Measurements from ENCODE around the gene TK1. TPM values are rescaled to one million over a fixed set of nuclear protein-coding genes. Genes with fewer than 3 reads are reported as not detected.

TK1 gene
- total and polyA plus RNA-seq, 2 donors (not counting 1 experiment from before 2014, with no cell fraction given): 2.2 to 3.8 TPM

- H3K9me3 Mint-ChIP-seq (ENCODE audit: insufficient read depth): no peaks in the 10 kb centered on the region
- peaks cover 83% of the 10 kb centered on the region for H3K4me1 Mint-ChIP-seq
- no peak overlapping the region for H3K4me3 ChIP-seq (ENCODE audit: control extremely low read depth in 1 of 5, extremely low read depth in 1 of 5, insufficient read depth in 1 of 5, low read depth in 2 of 5, low read length in 4 of 5)
- peaks cover 82 to 95% of the 10 kb centered on the region in 2 donors for H3K4me1 ChIP-seq (ENCODE audit: control insufficient read depth in 2 of 2, insufficient read depth in 2 of 2, low read length in 2 of 2)
- H3K9ac ChIP-seq (ENCODE audit: low read length): no peak overlapping the region
- peaks cover 0 to 41% of the 10 kb centered on the region in 2 experiments for H3K36me3 ChIP-seq (replicated peaks in 1 of 2; ENCODE audit: control extremely low read depth in 1 of 2, control insufficient read depth in 1 of 2, extremely low read depth in 1 of 2, insufficient read depth in 2 of 2, low read length in 1 of 2)
- peak overlapping the region; percentile 39 for H3K4me3 Mint-ChIP-seq
- 89% methylated on average over 20 of the region's 20 CpGs for WGBS (ENCODE audit: insufficient coverage)
- H3K27ac Mint-ChIP-seq: peak overlapping the region; percentile 82
- intact Hi-C loops (cut with micrococcal nuclease): loop anchor here (2.0 kb wide), 1 partner anchor 15 kb away; no protein-coding TSS in a partner anchor
- H3K27me3 Mint-ChIP-seq: no peaks in the 10 kb centered on the region
- H4K20me1 ChIP-seq (ENCODE audit: control insufficient read depth, insufficient read depth, low read length, poor library complexity, severe bottlenecking): peaks cover 23% of the 10 kb centered on the region
- H3K79me2 ChIP-seq (ENCODE audit: control insufficient read depth, insufficient read depth, low read length): peaks cover 18% of the 10 kb centered on the region
- peaks cover 0 to 10% (median 0%) of the 10 kb centered on the region in 3 donors for H3K9me3 ChIP-seq (ENCODE audit: control extremely low read depth in 1 of 3, control insufficient read depth in 2 of 3, insufficient read depth in 1 of 3, low read length in 2 of 3)
- no peaks in the 10 kb centered on the region for H3K27me3 ChIP-seq (replicated peaks in 1 of 4; ENCODE audit: control extremely low read depth in 1 of 4, control insufficient read depth in 3 of 4, insufficient read depth in 4 of 4, low read length in 3 of 4)
- peak overlapping the region; percentile 44 to 57 for H3K27ac ChIP-seq (ENCODE audit: low read length in 2 of 2)
- ATAC-seq (ENCODE audit: low read depth) (no peak), DNase-seq (no peak)
- H2AFZ ChIP-seq (ENCODE audit: insufficient read depth, low read depth, low read length, poor library complexity, severe bottlenecking): no peak overlapping the region
- H3K4me2 ChIP-seq (replicated peaks; ENCODE audit: low read depth, low read length, poor library complexity, severe bottlenecking): peak overlapping the region; percentile 27
- TF ChIP-seq EZH2 (IDR thresholded peaks at IDR 0.05; ENCODE audit: borderline replicate concordance, insufficient read depth, low read depth, low read length, poor library complexity, severe bottlenecking): no peak
- TF ChIP-seq, protein P1, sequence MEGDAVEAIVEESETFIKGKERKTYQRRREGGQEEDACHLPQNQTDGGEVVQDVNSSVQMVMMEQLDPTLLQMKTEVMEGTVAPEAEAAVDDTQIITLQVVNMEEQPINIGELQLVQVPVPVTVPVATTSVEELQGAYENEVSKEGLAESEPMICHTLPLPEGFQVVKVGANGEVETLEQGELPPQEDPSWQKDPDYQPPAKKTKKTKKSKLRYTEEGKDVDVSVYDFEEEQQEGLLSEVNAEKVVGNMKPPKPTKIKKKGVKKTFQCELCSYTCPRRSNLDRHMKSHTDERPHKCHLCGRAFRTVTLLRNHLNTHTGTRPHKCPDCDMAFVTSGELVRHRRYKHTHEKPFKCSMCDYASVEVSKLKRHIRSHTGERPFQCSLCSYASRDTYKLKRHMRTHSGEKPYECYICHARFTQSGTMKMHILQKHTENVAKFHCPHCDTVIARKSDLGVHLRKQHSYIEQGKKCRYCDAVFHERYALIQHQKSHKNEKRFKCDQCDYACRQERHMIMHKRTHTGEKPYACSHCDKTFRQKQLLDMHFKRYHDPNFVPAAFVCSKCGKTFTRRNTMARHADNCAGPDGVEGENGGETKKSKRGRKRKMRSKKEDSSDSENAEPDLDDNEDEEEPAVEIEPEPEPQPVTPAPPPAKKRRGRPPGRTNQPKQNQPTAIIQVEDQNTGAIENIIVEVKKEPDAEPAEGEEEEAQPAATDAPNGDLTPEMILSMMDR (IDR thresholded peaks at IDR 0.05): no peak
- ChIA-PET POLR2A (interaction anchor here (0.7 to 22.6 kb wide), 7 partner anchors 8 to 34 kb away, joined by 4 to 432 read pairs (median 7); partner anchors contain the start of genes SYNGR2, TMC6 and TMC8), CTCF (interaction anchor here (0.8 to 14.1 kb wide), 4 partner anchors 9 to 110 kb away, joined by 3 to 357 read pairs (median 6); partner anchors contain the start of genes SYNGR2 and TK1)
These were observed 45.3 kb downstream of the TK1 start for GRCh38 chr17:78141437-78142118.
